GM21528 (cell line): ENCODE results near the gene CASP9.

Experiments
- ATAC-seq: cut with Tn5 transposase; IDR thresholded peaks from one replicate; pipeline ENCODE4 v1.9.1; 2021; ENCODE audit warnings: mild to moderate bottlenecking, moderate library complexity; ENCODE audit not compliant: unreplicated experiment, low FRiP score

CASP9 gene

GRCh38 chr1:15524021-15524282 is at the start of gene CASP9:
Gene CASP9, minus strand, starts transcription at chr1:15524215. Its CDS starts 15 bp downstream, at chr1:15524200.
- no peak for ATAC-seq

GRCh38 chr1:15573477-15573876 is 49.5 kb upstream of the CASP9 start:
- no peak for ATAC-seq

DNA sequence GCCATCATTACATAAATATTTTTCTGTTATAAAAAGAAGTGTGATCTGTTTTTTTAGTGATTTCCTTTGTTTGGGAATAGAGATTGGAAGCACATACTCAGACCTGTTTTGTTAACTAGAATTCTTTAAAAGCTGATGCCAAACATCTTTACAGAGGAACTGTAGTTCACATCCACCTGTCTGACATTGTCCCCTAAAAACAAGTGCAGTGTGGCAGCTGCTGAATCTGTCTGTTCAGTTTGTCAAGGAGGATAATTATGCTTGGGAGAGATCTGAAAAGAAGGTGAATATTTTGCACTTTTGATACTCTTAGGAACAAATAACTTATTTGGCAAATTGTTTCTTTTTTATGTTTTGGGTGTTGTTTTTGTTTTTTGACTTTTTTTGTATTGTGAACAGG is 47.3 kb upstream of the CASP9 start:
- ATAC-seq: no peak

DNA sequence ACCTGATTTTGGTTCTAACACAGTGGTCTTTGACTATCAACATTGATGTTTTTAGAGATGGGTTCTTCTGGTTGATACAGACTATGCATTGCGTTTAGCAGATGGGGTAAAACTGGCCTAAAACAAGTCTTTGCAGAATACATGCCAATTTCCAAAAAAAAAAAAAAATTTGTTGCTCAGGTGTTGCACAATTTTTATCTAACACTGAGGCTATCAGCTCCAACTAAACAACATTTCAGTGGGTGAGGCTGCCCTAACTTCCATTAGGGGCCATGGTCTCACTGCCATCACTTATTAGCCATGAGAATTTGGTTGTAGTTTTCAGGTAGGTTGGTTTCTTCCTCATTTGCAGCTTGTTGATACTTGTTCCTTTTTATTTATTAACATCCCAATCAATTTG is 46.8 kb upstream of the CASP9 start:
- ATAC-seq: no peak

- ATAC-seq: no peak
These were observed 44.5 kb upstream of the CASP9 start for GRCh38 chr1:15568387-15569073.

DNA sequence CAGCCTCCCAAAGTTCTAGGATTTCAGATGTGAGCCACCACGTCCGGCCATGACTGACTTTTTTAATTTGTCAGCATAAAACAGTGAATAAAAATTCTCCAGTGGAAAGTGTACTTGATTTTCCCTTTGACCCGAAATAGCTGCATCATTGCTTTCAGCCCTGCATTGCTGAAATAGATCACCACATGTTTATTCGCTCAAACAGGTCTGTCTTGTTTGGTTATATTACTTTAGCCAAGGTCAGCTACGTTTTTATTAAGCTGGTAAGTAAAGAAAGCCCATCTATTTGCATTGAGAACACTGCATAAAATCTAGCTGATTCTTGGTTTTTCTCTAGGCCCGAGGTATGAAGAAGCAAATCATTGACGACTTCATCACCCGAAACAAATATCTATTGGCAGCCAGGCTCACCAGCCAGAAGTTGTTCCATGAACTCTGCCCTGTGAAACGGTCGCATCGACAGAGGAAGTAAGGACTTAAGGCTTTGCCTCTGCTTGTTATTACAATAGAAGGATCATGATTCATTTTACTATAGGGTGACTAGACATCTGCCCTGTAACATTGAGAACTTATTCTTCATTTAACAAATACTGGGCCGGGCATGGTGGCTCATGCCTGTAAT is 35.3 kb upstream of the CASP9 start:
- no peak for ATAC-seq

DNA sequence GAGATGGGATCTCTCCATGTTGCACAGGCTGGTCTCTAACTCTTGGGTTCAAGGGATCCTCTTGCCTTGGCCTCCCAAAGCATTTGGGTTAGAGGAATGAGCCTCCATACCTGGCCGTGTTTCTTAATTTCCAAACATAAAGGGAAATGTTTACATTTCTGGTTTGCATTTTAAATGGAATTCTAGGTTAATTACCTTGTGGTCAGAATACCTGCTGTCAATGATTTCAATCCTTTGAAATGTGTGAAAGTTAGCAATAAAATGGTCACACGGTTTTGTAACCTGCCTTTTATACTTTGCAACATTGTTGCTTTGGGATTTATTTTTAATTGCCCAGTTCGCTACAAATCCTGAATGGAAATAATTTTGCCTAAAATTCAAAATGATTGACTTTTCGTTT is 34.5 kb upstream of the CASP9 start:
- ATAC-seq: no peak

DNA sequence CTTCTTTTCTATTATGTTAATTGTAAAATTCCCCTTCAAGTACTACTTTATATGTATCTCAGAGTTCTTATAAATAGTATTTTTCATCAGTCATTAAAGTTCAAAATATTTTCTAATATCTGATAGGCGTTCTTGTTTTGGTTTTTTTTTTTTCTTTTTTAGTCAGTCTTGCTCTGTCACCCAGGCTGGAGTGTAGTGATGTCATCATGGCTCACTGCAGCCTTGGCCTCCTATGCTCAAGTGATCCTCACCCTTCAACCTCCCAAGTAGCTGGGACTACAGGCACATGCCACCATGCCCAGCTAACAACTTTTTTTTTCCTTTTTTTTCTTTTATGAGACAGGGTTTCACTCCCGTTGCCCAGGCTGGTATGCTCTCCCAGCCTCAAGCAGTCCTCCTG is 33.6 kb upstream of the CASP9 start:
- ATAC-seq: no peak

DNA sequence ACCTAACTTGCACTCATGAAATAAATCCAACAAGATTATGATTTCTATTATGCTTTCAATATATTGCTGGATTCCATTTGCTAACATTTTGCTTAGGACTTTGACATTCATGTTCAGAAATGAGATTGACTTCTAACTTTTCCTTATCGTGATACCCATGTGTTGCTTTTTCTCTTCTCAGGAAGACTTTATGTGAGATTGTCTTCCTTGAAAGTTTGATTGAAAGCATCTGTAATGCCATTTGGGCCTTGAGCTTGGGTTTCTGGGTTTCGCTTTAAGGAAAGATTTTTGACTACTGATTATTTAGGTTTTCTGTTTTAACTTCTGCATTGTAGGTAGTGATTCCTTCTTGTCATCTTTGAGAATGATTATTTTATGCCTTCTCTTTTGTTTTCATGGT is 33.0 kb upstream of the CASP9 start:
- no peak for ATAC-seq

DNA sequence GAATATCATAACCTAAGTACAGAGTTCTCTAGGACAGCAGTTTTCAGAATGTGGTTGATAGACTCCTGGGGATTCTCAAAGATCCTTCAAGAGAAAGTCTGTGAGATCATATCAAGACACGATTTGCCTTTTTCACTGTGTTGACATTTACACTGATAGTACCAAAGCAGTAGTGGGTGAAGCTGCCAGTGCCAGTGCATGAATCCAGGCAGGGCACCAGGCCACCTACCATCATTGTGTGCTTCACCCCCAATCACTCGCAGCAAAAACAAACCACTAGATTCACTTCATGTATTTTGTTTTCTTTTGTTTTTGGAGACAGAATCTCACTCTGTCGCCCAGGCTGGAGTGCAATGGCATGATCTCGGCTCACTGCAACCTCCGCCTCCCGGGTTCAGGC is 26.6 kb upstream of the CASP9 start:
- no peak for ATAC-seq

GRCh38 chr1:15546641-15547040 is 22.6 kb upstream of the CASP9 start:
- no peak for ATAC-seq

DNA sequence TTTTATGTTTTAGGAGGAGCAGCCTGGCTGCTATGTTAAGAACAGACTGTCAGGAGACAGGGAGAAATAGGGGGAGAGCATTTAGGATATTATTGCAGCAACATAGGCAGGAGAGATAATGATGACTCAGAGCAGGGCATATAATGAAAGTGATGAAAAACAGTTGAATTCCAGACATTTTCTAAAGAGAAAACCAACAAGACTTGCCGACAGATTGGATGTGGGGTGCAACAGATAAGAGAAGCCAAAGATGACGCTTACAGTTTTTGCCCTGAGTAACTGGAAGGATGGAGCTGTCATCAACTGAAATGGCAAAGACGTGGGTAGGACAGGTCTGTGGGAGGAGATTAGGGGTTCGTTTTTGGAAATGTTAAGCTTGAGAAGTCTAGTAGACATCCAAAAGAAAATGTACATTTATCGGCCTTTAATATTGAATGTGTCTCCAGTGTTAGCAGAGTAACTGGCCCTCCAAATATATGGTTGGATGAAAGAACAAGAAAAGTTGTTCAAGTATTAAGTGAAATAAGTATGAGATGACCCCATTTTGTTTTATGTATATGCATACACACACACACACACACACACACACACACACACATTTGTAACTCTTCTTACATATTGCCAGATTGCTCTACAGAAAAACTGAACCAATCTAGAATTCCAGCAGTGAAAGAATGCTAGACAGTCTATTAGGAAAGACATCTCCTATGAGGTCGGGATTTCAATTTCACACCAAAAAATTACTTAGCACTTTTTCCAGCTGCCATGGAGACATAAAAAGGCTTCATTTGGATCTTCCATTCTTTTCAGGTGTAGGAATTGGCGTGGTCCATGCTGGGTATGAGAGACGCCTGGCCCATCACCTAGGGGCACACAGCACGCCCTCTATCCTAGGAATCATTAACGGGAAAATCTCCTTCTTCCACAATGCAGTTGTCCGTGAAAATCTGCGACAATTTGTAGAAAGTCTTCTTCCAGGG is 19.9 kb upstream of the CASP9 start:
- no peak for ATAC-seq

DNA sequence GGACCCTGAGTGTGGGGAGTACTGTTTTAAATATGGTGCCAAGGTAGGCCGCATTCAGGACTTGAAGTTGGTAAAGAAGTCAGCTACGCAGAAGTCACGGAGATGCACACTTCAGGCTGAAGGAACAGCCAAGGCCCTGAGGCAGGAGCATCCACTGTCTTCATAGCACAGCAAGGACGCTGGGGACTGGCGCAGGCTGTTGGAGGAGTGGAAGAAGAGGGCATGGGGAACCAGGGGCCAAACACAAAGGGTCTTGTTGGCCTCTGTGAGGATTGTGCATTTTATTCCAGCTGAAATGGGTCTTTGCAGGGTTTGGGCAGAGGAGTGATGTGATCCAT is 19.2 kb upstream of the CASP9 start:
- no peak for ATAC-seq

- ATAC-seq: no peak
These were observed 18.6 kb upstream of the CASP9 start for GRCh38 chr1:15542388-15543250.

- ATAC-seq: no peak
These were observed 17.3 kb upstream of the CASP9 start for GRCh38 chr1:15541231-15541792.

GRCh38 chr1:15540186-15540585 is 16.2 kb upstream of the CASP9 start:
- no peak for ATAC-seq

DNA sequence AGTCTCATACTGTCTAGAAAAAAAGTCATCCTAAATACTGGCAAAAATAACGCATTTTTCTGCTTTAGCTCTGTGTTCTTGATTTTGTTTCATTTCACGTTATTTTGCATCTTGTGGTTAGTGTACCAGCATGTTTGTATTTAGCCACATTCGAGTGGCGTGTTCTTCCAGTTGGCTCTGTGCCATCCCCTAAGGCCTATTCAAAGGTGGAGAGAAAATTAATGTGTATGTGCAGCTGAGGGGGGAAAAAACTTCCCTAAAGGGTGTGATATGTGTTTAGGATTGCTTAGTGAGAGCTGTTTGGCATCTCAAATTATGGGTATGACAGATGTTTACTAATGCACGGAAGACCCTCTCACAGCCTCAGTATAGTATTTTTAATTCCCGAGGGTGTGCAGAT is 14.8 kb upstream of the CASP9 start:
- ATAC-seq: no peak

GRCh38 chr1:15531682-15532081 is 7.7 kb upstream of the CASP9 start:
- no peak for ATAC-seq

GRCh38 chr1:15531003-15531402 is 7.0 kb upstream of the CASP9 start:
- no peak for ATAC-seq
